NCI-H1417 (cell line): Measurements from ENCODE around the gene LRP3.
"Not testable (repeated sequence)": the region's sequence is repeated elsewhere in the genome, so short reads cannot be mapped to it uniquely, and the experiment has no call there.

ENCODE experiments used
- DNase-seq, 3 experiments: peaks; one replicate each; lab custom pipeline; 2025; lab: John Stamatoyannopoulos, UW

The LRP3 gene, protein sequence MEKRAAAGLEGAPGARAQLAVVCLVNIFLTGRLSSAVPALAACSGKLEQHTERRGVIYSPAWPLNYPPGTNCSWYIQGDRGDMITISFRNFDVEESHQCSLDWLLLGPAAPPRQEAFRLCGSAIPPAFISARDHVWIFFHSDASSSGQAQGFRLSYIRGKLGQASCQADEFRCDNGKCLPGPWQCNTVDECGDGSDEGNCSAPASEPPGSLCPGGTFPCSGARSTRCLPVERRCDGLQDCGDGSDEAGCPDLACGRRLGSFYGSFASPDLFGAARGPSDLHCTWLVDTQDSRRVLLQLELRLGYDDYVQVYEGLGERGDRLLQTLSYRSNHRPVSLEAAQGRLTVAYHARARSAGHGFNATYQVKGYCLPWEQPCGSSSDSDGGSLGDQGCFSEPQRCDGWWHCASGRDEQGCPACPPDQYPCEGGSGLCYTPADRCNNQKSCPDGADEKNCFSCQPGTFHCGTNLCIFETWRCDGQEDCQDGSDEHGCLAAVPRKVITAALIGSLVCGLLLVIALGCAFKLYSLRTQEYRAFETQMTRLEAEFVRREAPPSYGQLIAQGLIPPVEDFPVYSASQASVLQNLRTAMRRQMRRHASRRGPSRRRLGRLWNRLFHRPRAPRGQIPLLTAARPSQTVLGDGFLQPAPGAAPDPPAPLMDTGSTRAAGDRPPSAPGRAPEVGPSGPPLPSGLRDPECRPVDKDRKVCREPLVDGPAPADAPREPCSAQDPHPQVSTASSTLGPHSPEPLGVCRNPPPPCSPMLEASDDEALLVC

GRCh38 chr19:33193865-33194362, at the start of gene LRP3:
TSS of gene LRP3 (plus strand) at chr19:33194330. CDS start at chr19:33194786, 456 bp downstream.
- peak; percentile 42 to 73 (median 66) for DNase-seq

DNA sequence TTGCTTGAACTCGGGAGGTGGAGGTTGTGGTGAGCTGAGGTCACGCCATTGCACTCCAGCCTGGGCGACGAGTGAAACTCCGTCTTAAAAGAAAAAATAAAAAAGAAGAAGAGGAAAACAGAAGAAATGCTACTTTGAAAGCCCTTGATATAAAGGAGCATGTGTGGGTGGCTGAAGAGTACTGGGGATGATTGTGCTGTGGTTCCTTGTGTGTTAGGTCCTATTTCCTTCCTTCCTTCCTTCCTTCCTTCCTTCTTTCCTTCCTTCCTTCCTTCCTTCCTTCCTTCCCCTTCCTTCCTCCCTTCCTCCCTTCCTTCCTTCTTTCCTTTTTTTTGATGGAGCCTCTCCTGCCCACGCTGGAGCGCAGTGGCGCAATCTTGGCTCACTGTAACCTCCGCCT, 47.9 kb upstream of the LRP3 start:
- DNase-seq: no peak

DNA sequence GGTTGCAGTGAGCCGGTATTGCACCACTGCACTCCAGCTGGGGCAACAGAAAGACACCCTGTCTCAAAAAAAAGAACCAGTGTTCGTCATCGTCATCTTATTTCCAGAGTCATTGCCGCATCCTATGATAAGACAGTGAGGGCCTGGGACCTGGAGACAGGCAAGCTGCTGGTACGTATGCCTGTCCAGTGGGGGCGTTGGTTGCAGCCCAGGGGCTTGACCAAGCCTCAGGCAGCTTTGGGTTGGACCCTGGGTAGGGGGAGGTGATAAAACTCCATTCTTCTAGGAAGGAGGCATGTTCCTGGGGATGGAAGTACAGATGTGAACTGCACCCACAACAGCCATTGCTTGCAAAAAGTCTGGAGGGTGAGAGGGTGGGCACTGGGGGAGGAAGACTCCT, 46.6 kb upstream of the LRP3 start:
- no peak for DNase-seq

DNA sequence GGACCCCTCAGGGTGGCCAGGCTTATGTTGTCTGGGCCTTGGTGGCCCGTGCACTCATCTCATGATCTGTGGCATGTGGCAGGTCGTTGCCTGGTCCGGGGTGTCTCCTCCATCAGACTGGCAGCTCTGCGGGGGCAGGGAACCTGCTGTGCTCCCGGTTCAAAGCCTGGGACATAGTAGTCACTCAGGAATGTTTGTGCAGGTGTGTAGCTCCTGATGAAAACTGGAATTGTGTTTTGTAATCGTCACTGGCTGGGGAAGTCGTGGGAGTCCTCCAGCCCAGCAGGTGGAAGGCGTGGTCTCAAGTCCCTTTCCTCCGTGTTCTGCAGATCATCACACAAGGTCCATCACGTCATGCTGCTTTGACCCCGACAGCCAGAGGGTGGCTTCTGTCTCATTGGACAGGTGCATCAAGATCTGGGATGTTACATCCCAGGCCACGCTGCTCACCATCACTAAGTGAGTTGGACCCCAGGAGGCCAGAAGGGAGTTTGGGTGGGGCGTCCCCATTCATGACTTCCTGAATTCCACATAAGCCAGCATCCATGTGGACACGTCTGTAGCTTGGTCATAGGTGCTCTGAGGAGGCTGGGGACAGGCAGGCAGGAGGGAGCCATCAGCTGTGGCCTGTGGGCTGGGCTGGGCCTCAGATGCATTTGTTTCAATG, 43.1 kb upstream of the LRP3 start:
- DNase-seq: no peak

GRCh38 chr19:33152176-33152575, 42.0 kb upstream of the LRP3 start:
- DNase-seq: no peak

DNA sequence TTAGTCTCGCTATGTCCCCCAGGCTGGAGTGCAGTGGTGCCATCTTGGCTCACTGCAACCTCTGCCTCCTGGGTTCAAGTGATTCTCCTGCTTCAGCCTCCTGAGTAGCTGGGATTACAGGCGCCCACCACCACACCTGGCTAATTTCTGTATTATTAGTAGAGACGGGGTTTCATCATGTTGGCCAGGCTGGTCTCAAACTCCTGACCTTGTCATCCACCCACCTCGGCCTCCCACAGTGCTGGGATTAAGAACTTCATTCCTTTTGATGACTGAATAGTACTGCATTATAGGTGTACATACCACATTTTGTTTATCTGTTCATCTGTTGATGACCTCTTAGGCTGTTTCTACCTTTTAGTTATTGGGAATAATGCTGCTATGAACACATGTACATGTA, 41.5 kb upstream of the LRP3 start:
- DNase-seq: not testable (repeated sequence)

- DNase-seq: not testable (repeated sequence)
Measured at GRCh38 chr19:33154313-33154712, 39.8 kb upstream of the LRP3 start.

DNA sequence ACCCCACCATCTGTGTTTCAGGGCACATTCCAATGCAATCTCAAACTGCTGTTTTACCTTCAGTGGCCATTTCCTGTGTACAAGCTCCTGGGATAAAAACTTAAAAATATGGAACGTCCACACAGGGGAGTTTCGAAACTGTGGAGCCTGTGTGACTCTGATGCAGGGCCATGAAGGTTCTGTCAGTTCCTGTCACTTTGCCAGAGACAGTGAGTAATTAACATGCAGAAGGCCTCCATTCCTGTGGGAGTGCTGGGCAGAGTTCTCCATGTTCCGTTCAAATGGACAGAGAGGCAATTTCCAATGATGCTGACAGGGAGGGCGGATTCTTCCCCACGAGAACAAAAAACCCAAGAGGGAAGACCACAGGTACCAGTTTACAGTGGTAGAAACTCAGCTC, 37.8 kb upstream of the LRP3 start:
- DNase-seq: no peak

- DNase-seq: no peak
Measured at GRCh38 chr19:33157906-33158305, 36.2 kb upstream of the LRP3 start.

DNA sequence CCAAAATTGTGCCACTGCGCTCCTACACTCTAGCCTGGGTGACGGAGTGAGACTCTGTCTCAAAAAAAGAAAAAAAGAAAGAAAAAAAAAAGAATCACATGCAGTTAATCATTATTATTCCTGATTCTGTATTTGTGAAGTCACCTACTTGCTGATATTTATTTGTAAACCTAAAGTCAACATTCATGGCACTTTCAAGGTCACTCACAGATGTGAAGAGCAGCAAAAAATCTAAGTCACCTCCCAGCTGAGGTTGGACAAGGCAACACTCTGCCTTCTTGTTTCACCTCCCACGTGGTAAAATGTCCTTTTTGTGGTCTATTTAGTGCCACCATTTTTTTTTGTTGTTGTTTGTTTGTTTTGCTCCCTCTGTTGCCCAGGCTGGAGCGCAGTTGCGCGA, 35.8 kb upstream of the LRP3 start:
- DNase-seq: no peak

GRCh38 chr19:33159149-33159548, 35.0 kb upstream of the LRP3 start:
- DNase-seq: no peak

DNA sequence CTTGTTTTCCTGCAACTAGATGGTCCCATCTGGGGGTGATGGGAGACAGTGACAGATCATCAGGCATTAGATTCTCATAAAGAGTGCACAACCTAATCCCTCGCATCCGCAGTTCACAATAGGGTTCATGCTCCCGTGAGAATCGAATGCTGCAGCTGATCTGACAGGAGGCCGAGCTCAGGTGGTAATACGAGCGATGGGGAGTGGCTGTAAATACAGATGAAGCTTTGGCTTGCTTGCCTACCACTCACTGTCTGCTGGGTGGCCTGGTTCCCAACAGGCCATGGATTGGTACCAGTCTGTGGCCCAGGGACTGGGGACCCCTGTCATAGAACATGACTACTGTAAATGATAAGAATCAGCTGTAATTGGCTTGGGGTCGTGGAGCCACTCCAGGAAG, 34.2 kb upstream of the LRP3 start:
- DNase-seq: no peak

- no peak for DNase-seq
Measured at GRCh38 chr19:33161201-33161600, 32.9 kb upstream of the LRP3 start.

DNA sequence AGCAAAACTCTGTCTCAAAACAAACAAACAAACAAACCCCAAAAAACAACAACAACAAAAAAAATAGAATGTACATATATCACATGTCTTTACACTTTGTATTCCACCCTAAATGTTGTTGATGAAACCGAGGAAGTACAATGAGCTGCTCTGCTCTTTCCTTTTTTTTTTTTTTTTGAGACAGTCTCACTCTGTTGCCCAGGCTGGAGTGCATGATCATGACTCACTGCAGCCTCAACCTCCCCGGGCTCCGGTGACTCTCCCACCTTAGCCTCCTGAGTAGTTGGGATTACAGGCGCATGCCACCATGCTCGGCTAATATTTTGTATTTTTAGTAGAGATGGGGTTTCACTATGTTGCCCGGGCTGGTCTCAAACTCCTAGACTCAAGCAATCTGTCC, 30.6 kb upstream of the LRP3 start:
- no peak for DNase-seq

GRCh38 chr19:33166037-33166436, 28.1 kb upstream of the LRP3 start:
- not testable (repeated sequence) for DNase-seq

- no peak for DNase-seq
Measured at GRCh38 chr19:33167438-33167837, 26.7 kb upstream of the LRP3 start.

- DNase-seq: no peak
Measured at GRCh38 chr19:33168528-33168927, 25.6 kb upstream of the LRP3 start.

DNA sequence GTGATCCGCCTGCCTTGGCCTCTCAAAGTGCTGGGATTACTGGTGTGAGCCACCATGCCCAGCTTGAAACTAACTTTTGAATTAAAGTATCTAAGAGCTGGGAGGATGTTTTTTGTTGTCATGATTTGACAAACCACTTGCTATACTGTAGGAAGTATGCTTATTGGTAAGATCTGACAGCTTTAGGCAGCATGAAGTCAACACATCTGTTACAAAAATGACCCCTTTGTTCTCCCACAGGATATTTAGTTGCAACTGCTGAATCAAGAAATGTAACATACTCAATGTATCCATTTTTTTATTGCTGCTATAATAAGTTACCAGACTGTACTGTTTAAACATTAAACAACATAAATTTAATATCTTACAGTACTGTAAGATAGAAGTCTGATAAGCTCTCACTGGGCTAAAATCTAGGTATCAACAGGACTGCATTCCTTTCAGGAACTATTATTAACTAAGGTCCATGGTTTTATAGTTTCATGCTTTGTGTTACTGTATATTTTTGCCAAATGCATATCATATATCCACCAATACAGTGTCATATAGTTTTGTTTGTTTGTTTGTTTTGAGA, 22.8 kb upstream of the LRP3 start:
- no peak for DNase-seq

DNA sequence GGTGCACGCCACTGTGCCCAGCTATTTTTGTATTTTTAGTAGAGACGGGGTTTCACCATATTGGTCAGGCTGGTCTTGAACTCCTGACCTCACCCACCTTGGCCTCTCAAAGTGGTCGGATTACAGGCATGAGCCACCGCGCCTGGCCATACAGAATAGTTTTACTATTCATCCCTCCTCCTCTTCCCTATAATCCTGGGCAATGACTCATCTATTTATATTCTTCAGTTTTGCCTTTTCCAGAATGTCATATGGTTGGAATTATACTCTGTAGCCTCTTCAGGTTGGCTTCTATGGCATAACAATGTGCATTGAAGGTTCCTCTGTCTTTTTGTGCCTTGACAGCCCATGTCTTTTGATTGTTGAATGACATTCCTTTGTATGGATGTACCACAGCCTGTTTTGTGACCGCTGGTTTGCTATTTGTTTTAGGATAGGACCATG, 22.2 kb upstream of the LRP3 start:
- no peak for DNase-seq

DNA sequence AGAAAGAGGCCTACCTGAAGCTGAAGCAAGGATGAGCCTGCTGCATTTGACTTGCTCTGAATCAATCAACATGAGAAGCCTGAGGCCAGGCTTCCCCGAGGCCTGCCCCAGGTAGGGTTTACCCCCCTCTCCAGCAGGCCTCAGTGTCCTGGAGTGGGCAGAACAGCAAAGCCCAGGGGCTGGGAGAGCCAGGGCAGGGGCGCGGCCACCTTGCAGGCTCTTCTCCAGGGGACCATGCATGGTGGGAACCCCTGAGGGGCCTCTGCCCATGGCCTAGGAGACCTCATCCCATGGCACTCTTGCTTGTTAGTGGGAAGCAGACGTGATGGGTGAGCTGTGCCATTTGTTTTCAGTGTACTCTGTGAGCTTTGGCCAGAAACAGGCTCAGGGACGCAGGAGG, 19.9 kb upstream of the LRP3 start:
- no peak for DNase-seq

- no peak for DNase-seq
Measured at GRCh38 chr19:33175156-33175782, 18.9 kb upstream of the LRP3 start.
